ENCODE data around the gene JAKMIP3.

Gene JAKMIP3

DNA sequence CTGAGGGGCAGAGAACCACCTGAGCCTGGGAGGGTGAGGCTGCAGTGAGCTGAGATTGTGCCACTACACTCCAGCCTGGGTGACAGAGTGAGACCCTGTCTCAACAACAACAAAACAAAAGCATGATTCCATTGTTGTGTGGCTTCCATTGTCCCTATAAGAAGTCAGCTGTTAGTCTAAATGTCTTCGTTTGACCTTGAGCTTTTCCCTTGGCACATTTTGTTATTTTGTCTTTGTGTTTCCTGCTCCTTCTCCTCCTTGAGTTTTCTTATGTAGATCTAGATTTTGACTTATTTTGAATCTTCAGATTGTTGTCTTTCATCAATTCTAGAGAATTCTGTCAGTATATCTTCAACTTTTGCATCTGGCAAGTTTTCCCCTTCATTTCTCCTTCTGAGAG is 13.6 kb upstream of the JAKMIP3 start:
- no peak for TF ChIP-seq RARB (CRISPR knock-in tag; IDR thresholded peaks at IDR 0.05)
- no peak for TF ChIP-seq TSHZ2 (CRISPR knock-in tag; IDR thresholded peaks at IDR 0.05)
- no peak for TF ChIP-seq ZFP3 (CRISPR knock-in tag; IDR thresholded peaks at IDR 0.05)
- no peak for TF ChIP-seq ISL1 (CRISPR knock-in tag; IDR thresholded peaks at IDR 0.05)
- TF ChIP-seq ZNF565 (CRISPR knock-in tag; conservative IDR thresholded peaks at IDR 0.05; ENCODE audit: low read depth), result no peak
- no peak for TF ChIP-seq CSDC2 (CRISPR knock-in tag; IDR thresholded peaks at IDR 0.05)
- TF ChIP-seq TOX (CRISPR knock-in tag; IDR thresholded peaks at IDR 0.05; ENCODE audit: borderline replicate concordance), result no peak
- TF ChIP-seq ZC3H10 (CRISPR knock-in tag; IDR thresholded peaks at IDR 0.05), result no peak
- ATAC-seq, result no peak

DNA sequence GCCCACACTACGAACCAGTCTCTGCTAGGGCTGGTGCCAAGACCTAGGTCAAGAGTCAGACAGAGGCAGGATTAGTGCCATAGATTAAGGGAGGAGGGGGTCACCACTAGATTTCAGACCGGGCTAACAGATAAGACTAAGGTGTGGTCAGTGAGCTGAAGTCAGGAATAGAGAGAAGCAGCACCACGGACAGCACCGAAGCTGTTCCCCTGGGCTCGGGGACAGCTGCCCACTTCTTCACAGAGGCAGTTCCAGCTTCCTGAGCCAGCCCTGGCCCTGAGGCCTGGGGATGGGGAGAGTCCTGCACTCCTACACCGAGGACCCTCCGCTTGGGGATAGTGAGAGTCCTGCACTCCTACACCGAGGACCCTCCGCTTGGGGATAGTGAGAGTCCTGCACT is 11.2 kb upstream of the JAKMIP3 start:
- no peak for TF ChIP-seq CSDC2 (CRISPR knock-in tag; IDR thresholded peaks at IDR 0.05)
- TF ChIP-seq ZNF565 (CRISPR knock-in tag; conservative IDR thresholded peaks at IDR 0.05; ENCODE audit: low read depth), result no peak
- TF ChIP-seq, protein P1, sequence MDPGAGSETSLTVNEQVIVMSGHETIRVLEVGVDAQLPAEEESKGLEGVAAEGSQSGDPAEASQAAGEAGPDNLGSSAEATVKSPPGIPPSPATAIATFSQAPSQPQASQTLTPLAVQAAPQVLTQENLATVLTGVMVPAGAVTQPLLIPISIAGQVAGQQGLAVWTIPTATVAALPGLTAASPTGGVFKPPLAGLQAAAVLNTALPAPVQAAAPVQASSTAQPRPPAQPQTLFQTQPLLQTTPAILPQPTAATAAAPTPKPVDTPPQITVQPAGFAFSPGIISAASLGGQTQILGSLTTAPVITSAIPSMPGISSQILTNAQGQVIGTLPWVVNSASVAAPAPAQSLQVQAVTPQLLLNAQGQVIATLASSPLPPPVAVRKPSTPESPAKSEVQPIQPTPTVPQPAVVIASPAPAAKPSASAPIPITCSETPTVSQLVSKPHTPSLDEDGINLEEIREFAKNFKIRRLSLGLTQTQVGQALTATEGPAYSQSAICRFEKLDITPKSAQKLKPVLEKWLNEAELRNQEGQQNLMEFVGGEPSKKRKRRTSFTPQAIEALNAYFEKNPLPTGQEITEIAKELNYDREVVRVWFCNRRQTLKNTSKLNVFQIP (CRISPR knock-in tag; IDR thresholded peaks at IDR 0.05; ENCODE audit: borderline replicate concordance, low read depth), result no peak
- TF ChIP-seq ZFP30 (CRISPR knock-in tag; IDR thresholded peaks at IDR 0.05), result no peak
- TF ChIP-seq OSR1 (CRISPR knock-in tag; IDR thresholded peaks at IDR 0.05), result no peak
- no peak for TF ChIP-seq ZNF70 (CRISPR knock-in tag; IDR thresholded peaks at IDR 0.05)
- TF ChIP-seq BACH2 (CRISPR knock-in tag; IDR thresholded peaks at IDR 0.05; ENCODE audit: borderline replicate concordance), result no peak
- no peak for TF ChIP-seq ESRRG (CRISPR knock-in tag; IDR thresholded peaks at IDR 0.05)
- no peak for ATAC-seq

DNA sequence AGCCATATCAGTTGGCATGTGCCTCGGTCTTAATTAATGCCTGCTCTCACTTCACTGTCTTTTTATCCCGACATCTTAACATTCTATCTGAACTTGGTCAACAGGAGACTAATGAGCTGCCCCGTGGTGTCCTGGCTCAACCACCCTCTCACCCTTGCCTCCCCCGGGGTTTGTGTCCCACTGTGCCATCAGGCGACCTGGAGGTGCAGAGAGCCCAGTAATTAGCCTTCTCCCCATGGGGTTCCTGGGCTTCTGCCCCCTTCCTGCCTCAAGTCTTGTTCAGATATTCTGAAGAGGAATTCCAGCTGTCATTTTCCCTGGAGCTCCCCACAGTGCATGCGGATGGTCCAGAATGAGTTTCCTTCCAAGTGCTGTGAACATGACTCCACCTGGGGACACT is 10.1 kb upstream of the JAKMIP3 start:
- TF ChIP-seq, protein P2, sequence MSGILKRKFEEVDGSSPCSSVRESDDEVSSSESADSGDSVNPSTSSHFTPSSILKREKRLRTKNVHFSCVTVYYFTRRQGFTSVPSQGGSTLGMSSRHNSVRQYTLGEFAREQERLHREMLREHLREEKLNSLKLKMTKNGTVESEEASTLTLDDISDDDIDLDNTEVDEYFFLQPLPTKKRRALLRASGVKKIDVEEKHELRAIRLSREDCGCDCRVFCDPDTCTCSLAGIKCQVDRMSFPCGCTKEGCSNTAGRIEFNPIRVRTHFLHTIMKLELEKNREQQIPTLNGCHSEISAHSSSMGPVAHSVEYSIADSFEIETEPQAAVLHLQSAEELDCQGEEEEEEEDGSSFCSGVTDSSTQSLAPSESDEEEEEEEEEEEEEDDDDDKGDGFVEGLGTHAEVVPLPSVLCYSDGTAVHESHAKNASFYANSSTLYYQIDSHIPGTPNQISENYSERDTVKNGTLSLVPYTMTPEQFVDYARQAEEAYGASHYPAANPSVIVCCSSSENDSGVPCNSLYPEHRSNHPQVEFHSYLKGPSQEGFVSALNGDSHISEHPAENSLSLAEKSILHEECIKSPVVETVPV (CRISPR knock-in tag; IDR thresholded peaks at IDR 0.05), result no peak
- TF ChIP-seq PPARA (CRISPR knock-in tag; IDR thresholded peaks at IDR 0.05; ENCODE audit: borderline replicate concordance), result no peak
- no peak for TF ChIP-seq ARNTL (CRISPR knock-in tag; IDR thresholded peaks at IDR 0.05; ENCODE audit: borderline replicate concordance, low read depth)
- ATAC-seq, result no peak

- no peak for TF ChIP-seq ZFP3 (CRISPR knock-in tag; IDR thresholded peaks at IDR 0.05)
- no peak for TF ChIP-seq TOX (CRISPR knock-in tag; IDR thresholded peaks at IDR 0.05; ENCODE audit: borderline replicate concordance)
- ATAC-seq, result no peak
Measured at GRCh38 chr10:132056663-132057062, 9.1 kb upstream of the JAKMIP3 start.

DNA sequence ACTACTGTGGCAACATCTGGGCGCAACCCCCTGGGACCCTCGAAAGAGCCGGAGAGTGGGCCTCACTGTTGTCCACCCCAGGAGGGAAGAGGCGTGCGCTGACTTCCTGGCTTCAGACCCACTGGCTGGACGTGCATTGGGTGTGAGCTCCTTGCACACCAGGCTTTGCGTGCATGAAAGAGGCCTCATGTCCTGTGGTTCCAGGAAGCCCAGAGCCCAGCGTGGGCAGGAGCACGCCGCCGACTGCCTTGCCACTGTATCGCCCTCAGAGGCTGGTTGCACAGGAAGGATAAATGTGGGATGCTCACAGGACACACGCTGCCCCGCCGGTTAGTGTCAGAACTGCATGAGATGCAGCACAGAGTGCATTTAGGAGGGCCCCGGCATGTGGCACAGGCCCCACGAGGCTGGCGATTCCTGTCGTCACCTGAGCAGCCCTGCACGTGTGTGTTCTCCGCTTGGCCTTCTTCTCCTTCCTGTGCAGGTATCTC is 8.5 kb upstream of the JAKMIP3 start:
- ATAC-seq, result no peak
- TF ChIP-seq PPARA (CRISPR knock-in tag; IDR thresholded peaks at IDR 0.05; ENCODE audit: borderline replicate concordance) (no peak), ZNF70 (CRISPR knock-in tag; IDR thresholded peaks at IDR 0.05) (no peak), CSDC2 (CRISPR knock-in tag; IDR thresholded peaks at IDR 0.05) (no peak), RARB (CRISPR knock-in tag; IDR thresholded peaks at IDR 0.05) (no peak), TSHZ2 (CRISPR knock-in tag; IDR thresholded peaks at IDR 0.05) (no peak), ZNF8 (CRISPR knock-in tag; IDR thresholded peaks at IDR 0.05) (no peak), ESRRG (CRISPR knock-in tag; IDR thresholded peaks at IDR 0.05) (no peak), ZC3H10 (CRISPR knock-in tag; IDR thresholded peaks at IDR 0.05) (no peak), BACH2 (CRISPR knock-in tag; IDR thresholded peaks at IDR 0.05; ENCODE audit: borderline replicate concordance) (no peak), OSR1 (CRISPR knock-in tag; IDR thresholded peaks at IDR 0.05) (no peak), ZFP3 (CRISPR knock-in tag; IDR thresholded peaks at IDR 0.05) (no peak), SNAI2 (CRISPR knock-in tag; IDR thresholded peaks at IDR 0.05) (no peak)
- TF ChIP-seq, protein P3, sequence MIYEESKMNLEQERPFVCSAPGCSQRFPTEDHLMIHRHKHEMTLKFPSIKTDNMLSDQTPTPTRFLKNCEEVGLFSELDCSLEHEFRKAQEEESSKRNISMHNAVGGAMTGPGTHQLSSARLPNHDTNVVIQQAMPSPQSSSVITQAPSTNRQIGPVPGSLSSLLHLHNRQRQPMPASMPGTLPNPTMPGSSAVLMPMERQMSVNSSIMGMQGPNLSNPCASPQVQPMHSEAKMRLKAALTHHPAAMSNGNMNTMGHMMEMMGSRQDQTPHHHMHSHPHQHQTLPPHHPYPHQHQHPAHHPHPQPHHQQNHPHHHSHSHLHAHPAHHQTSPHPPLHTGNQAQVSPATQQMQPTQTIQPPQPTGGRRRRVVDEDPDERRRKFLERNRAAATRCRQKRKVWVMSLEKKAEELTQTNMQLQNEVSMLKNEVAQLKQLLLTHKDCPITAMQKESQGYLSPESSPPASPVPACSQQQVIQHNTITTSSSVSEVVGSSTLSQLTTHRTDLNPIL (CRISPR knock-in tag; IDR thresholded peaks at IDR 0.05; ENCODE audit: low read depth), result no peak
- TF ChIP-seq, protein P1 (CRISPR knock-in tag; IDR thresholded peaks at IDR 0.05; ENCODE audit: borderline replicate concordance, low read depth), result no peak

Data from SK-N-SH treated with all-trans-retinoic acid at 6 μM for 48 hours (cell line).